ENCODE results near the gene CD81. TPM values are rescaled to one million over a fixed set of nuclear protein-coding genes. Genes with fewer than 3 reads are reported as not detected.

The CD81 gene
- total RNA-seq, 2 experiments from 2014 or later, result 132 to 134 TPM

GRCh38 chr11:2410616-2411015 lies 33.5 kb downstream of the CD81 start:
- no peak overlapping the region for H3K27ac Mint-ChIP-seq
- H3K27me3 Mint-ChIP-seq, result peaks cover 3% of the 10 kb centered on the region
- H3K9me3 Mint-ChIP-seq, result no peaks in the 10 kb centered on the region
- no peak overlapping the region for H3K4me3 Mint-ChIP-seq
- no peak for DNase-seq
- H3K4me1 Mint-ChIP-seq, result no peaks in the 10 kb centered on the region
- H3K36me3 Mint-ChIP-seq, result no peaks in the 10 kb centered on the region

GRCh38 chr11:2411446-2412305 lies 34.6 kb downstream of the CD81 start:
- H3K4me3 Mint-ChIP-seq, result no peak overlapping the region
- H3K4me1 Mint-ChIP-seq, result no peaks in the 10 kb centered on the region
- H3K36me3 Mint-ChIP-seq, result no peaks in the 10 kb centered on the region
- H3K27me3 Mint-ChIP-seq, result peaks cover 3% of the 10 kb centered on the region
- DNase-seq, result no peak
- H3K9me3 Mint-ChIP-seq, result no peaks in the 10 kb centered on the region
- no peak overlapping the region for H3K27ac Mint-ChIP-seq

DNA sequence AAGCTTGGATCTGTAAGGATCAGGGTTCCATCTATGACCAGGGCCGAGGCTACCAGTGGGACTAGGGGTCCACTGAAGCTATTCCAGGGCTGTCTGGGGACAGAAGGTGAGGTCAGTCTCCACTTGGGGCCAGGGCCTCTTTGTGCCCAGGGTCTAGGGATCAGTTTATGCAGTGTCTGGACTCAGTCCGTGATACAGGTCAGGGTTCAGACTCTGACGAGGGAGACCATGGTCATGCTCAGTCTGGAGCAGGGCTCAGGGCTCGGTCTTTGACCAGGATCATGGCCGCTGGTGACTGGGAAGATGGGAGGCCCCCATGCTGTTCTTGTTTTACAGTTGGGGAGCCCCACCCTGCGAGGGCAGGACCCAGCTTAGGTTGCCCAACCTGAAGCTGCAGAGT lies 35.2 kb downstream of the CD81 start:
- no peaks in the 10 kb centered on the region for H3K9me3 Mint-ChIP-seq
- H3K4me3 Mint-ChIP-seq, result no peak overlapping the region
- no peak for DNase-seq
- H3K27me3 Mint-ChIP-seq, result peaks cover 3% of the 10 kb centered on the region
- H3K27ac Mint-ChIP-seq, result no peak overlapping the region
- no peaks in the 10 kb centered on the region for H3K4me1 Mint-ChIP-seq
- H3K36me3 Mint-ChIP-seq, result no peaks in the 10 kb centered on the region

GRCh38 chr11:2413742-2414579 lies 36.9 kb downstream of the CD81 start:
- no peak for DNase-seq
- Mint-ChIP-seq H3K27ac (no peak overlapping the region), H3K9me3 (no peaks in the 10 kb centered on the region)

DNA sequence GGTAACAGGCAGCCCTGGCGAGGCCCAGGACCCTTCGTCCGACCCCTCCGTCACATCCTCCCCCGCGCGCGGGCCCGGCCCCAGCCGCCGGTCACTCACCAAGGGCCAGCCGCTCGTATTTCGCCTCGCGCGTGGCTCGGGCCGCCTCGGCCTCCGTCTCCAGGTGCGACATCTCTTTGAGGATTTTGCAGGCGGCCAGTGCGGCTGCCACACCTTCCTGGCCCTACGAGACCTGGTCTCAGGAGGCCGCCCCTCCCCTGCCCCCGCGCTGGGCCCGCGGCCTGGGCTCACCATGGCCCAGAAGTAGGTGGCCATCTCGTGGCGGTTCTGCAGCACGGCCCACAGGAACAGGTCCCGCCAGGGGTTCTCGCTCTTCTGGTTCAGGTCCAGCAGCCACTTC lies 37.5 kb downstream of the CD81 start:
- DNase-seq, result no peak
- peaks cover 3% of the 10 kb centered on the region for H3K27me3 Mint-ChIP-seq

More at GRCh38 chr11:2413742-2414579, 36.9 kb downstream of the CD81 start:
- Mint-ChIP-seq H3K4me3 (no peak overlapping the region), H3K4me1 (no peaks in the 10 kb centered on the region), H3K27me3 (peaks cover 3% of the 10 kb centered on the region), H3K36me3 (no peaks in the 10 kb centered on the region)

GRCh38 chr11:2415171-2415570 lies 38.1 kb downstream of the CD81 start:
- no peak for DNase-seq
- no peak overlapping the region for H3K4me3 Mint-ChIP-seq
- H3K27ac Mint-ChIP-seq, result no peak overlapping the region
- H3K9me3 Mint-ChIP-seq, result no peaks in the 10 kb centered on the region
- peaks cover 3% of the 10 kb centered on the region for H3K27me3 Mint-ChIP-seq
- H3K4me1 Mint-ChIP-seq, result peaks cover 1% of the 10 kb centered on the region
- no peaks in the 10 kb centered on the region for H3K36me3 Mint-ChIP-seq

More for the DNA sequence above, 37.5 kb downstream of the CD81 start:
- Mint-ChIP-seq H3K4me1 (no peaks in the 10 kb centered on the region), H3K4me3 (no peak overlapping the region), H3K36me3 (no peaks in the 10 kb centered on the region), H3K27ac (no peak overlapping the region), H3K9me3 (no peaks in the 10 kb centered on the region)

- DNase-seq, result no peak
- Mint-ChIP-seq H3K4me3 (no peak overlapping the region), H3K4me1 (peaks cover 1% of the 10 kb centered on the region), H3K36me3 (no peaks in the 10 kb centered on the region), H3K9me3 (no peaks in the 10 kb centered on the region), H3K27ac (no peak overlapping the region), H3K27me3 (peaks cover 3% of the 10 kb centered on the region)
Measured at GRCh38 chr11:2415601-2416380, 38.7 kb downstream of the CD81 start.

DNA sequence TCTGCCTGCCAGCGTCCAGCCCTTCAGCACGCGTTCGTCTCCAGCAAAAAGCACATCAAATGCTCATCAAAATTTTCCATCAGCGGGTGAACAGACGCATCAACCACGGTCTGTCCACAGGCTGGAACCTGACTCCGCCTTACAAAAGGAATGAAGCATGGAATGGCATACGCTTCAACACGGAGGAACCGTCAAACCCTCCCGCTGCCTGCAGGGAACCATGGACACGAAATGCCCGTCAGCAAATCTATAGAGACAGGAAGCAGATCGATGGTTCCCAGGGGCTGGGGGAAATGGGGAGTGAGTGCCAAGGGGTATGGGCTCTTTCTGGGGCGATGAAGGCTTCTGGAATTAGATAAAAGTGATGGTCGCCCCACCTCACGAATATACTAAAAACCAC lies 39.7 kb downstream of the CD81 start:
- Mint-ChIP-seq H3K9me3 (no peaks in the 10 kb centered on the region), H3K4me3 (no peak overlapping the region), H3K4me1 (peaks cover 1% of the 10 kb centered on the region), H3K27ac (no peak overlapping the region), H3K36me3 (no peaks in the 10 kb centered on the region), H3K27me3 (peaks cover 5% of the 10 kb centered on the region)
- no peak for DNase-seq

GRCh38 chr11:2417856-2418692 lies 41.0 kb downstream of the CD81 start:
- Mint-ChIP-seq H3K9me3 (no peaks in the 10 kb centered on the region), H3K36me3 (no peaks in the 10 kb centered on the region), H3K4me1 (peaks cover 1% of the 10 kb centered on the region), H3K4me3 (no peak overlapping the region), H3K27ac (no peak overlapping the region), H3K27me3 (peaks cover 6% of the 10 kb centered on the region)
- DNase-seq, result no peak

DNA sequence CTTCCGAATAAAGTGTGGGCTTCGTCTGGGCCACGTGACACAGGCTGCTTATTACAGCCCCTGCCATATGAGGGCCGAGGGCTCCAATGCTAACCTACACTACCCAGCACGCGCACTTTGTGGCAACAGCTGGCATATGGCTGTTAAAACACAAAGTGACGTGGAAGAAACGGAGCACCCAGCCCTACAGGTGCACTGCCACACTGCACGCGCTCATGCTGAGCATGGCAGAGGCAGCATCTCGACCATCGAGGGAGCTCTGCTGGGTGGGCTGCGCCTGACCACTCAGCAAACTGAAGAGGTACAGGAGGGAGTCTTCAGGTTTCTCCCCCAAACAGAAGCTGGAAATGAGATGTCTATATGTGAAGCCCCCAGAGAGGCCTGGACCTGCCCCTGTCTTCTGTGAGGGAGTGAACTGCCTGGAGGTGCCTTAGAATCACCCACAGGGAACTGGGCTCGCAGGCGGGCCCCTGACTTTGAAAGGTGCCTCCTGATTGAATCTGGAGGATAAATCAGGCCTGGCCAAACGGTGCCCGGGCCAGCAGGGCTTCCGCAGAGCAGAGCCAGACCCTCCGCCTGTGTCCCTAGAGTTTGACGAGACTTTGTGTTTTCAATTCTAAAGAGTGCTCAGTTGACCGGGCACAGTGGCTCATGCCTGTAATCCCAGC lies 41.7 kb downstream of the CD81 start:
- H3K9me3 Mint-ChIP-seq, result no peaks in the 10 kb centered on the region
- DNase-seq, result no peak
- H3K4me1 Mint-ChIP-seq, result peaks cover 1% of the 10 kb centered on the region
- no peak overlapping the region for H3K4me3 Mint-ChIP-seq
- H3K36me3 Mint-ChIP-seq, result no peaks in the 10 kb centered on the region
- no peak overlapping the region for H3K27ac Mint-ChIP-seq
- peaks cover 6% of the 10 kb centered on the region for H3K27me3 Mint-ChIP-seq

GRCh38 chr11:2419638-2420501 lies 42.8 kb downstream of the CD81 start:
- Mint-ChIP-seq H3K4me3 (no peak overlapping the region), H3K4me1 (peaks cover 1% of the 10 kb centered on the region), H3K27ac (no peak overlapping the region), H3K27me3 (peaks cover 6% of the 10 kb centered on the region), H3K36me3 (no peaks in the 10 kb centered on the region), H3K9me3 (no peaks in the 10 kb centered on the region)
- DNase-seq, result peak; percentile 59

- H3K4me1 Mint-ChIP-seq, result peaks cover 1% of the 10 kb centered on the region
- no peaks in the 10 kb centered on the region for H3K9me3 Mint-ChIP-seq
- no peaks in the 10 kb centered on the region for H3K36me3 Mint-ChIP-seq
- no peak overlapping the region for H3K27ac Mint-ChIP-seq
- H3K4me3 Mint-ChIP-seq, result no peak overlapping the region
- H3K27me3 Mint-ChIP-seq, result peaks cover 3% of the 10 kb centered on the region
- DNase-seq, result peak; percentile 69
Measured at GRCh38 chr11:2420502-2421225, 43.6 kb downstream of the CD81 start.

Measured in activated naive CD8-positive, alpha-beta T cell treated with anti-CD3 and anti-CD28 coated beads for 36 hours (primary cell).